Peyer's patch (tissue), 4 donors: ENCODE results near the gene RORC. TPM values are rescaled to one million over a fixed set of nuclear protein-coding genes. Genes with fewer than 3 reads are reported as not detected.

Experiments used
- DNase-seq, 3 donors: peaks; one replicate each; pipeline ENCODE4 v3.0.0-alpha.2; 2017 to 2019
- H3K27ac ChIP-seq, 4 donors: fragments of 200-600 bp; sonication (generic); one replicate each; pipeline ENCODE4 v1.5.1; 2016 to 2019
- H3K27me3 ChIP-seq, 2 donors: fragments of 200-600 bp; sonication (generic); one replicate each; pipeline ENCODE4 v1.5.1; 2019
- H3K36me3 ChIP-seq, 3 donors: fragments of 200-600 bp; sonication (generic); one replicate each; pipeline ENCODE4 v1.5.1; 2016 to 2019
- H3K4me1 ChIP-seq, 4 donors: fragments of 200-600 bp; sonication (generic); one replicate each; pipeline ENCODE4 v1.5.1; 2016 to 2019
- H3K4me3 ChIP-seq, 4 donors: fragments of 200-600 bp; sonication (generic); 1 replicate in 3 of 4; 2 replicates in 1 of 4; pipeline ENCODE4 v1.5.1; 2016 to 2019; ENCODE audit warnings: mild to moderate bottlenecking in 1 of 4
- H3K9me3 ChIP-seq, 4 donors: fragments of 200-600 bp; sonication (generic); one replicate each; pipeline ENCODE4 v1.5.1; 2016 to 2019; ENCODE audit warnings: mild to moderate bottlenecking in 1 of 4
- POLR2A ChIP-seq, 2 donors: fragments of 450-650 bp; IDR thresholded peaks; one replicate each; pipeline ENCODE4 v1.5.1; 2017; ENCODE audit warnings: antibody characterized with exemption in 2 of 2, mild to moderate bottlenecking in 2 of 2, moderate library complexity in 2 of 2
- total RNA-seq, 4 donors: library from RNA; depleted of rRNA; stranded (reverse); fragments of >200 nt; gene quantifications; one replicate each; pipeline ENCODE4 v1.1.0, GENCODE V29; 2016
- TF ChIP-seq, protein P1 (sequence below), 6 experiments: fragments of 450-650 bp in 4 of 6; fragments of 200-600 bp in 2 of 6; sonication (generic) in 1 of 6; IDR thresholded peaks; one replicate each; pipeline ENCODE4 v1.5.1; 2017 to 2019; ENCODE audit warnings: antibody characterized with exemption in 6 of 6, mild to moderate bottlenecking in 3 of 6, moderate library complexity in 1 of 6

The RORC gene
- total RNA-seq, 4 donors from 2014 or later = 10.7 to 70.1 (median 46.0) TPM

DNA sequence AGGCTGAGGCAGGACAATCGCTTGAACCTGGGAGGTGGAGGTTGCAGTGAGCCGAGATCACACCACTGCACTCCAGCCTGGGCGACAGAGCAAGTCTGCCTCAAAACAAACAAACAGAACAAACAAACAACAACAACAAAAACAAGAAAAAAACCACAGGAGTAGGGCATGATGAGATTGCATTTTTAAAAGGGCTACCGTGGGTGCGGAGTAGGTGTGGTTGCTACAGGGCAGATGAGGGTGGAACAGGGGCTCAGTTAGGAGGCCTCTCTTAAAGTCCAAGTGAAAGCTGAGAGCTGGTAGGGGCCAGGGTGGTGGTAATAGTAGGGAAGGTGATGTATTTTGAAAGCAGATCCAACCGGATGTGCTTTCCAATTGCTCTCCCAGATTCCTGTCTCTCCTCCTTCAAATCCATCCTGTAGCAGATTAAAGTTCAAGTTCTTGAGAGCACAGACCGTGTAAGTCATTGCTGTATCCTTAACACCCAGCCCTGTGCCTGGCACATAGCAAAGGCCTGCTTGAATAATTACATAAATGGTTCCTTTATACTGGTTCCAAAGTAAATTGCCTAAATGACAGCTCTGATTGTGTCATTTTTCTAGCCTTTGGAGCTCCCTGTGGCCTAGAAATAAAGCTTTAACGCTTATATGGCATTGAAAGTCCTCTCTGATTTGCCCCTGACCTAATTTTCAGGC is 22.2 kb downstream of the RORC start:
- no peaks in the 10 kb centered on the region for H3K9me3 ChIP-seq
- H3K27me3 ChIP-seq = no peaks in the 10 kb centered on the region
- TF ChIP-seq, protein P1, sequence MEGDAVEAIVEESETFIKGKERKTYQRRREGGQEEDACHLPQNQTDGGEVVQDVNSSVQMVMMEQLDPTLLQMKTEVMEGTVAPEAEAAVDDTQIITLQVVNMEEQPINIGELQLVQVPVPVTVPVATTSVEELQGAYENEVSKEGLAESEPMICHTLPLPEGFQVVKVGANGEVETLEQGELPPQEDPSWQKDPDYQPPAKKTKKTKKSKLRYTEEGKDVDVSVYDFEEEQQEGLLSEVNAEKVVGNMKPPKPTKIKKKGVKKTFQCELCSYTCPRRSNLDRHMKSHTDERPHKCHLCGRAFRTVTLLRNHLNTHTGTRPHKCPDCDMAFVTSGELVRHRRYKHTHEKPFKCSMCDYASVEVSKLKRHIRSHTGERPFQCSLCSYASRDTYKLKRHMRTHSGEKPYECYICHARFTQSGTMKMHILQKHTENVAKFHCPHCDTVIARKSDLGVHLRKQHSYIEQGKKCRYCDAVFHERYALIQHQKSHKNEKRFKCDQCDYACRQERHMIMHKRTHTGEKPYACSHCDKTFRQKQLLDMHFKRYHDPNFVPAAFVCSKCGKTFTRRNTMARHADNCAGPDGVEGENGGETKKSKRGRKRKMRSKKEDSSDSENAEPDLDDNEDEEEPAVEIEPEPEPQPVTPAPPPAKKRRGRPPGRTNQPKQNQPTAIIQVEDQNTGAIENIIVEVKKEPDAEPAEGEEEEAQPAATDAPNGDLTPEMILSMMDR (IDR thresholded peaks at IDR 0.05) = no peak
- TF ChIP-seq POLR2A (IDR thresholded peaks at IDR 0.05) = no peak
- no peak overlapping the region for H3K27ac ChIP-seq
- no peak overlapping the region for H3K4me3 ChIP-seq
- peak in 1 of 3 donors; percentile 10 for DNase-seq
- peaks cover 0 to 17% (median 0%) of the 10 kb centered on the region in 3 donors for H3K36me3 ChIP-seq
- no peaks in the 10 kb centered on the region for H3K4me1 ChIP-seq

DNA sequence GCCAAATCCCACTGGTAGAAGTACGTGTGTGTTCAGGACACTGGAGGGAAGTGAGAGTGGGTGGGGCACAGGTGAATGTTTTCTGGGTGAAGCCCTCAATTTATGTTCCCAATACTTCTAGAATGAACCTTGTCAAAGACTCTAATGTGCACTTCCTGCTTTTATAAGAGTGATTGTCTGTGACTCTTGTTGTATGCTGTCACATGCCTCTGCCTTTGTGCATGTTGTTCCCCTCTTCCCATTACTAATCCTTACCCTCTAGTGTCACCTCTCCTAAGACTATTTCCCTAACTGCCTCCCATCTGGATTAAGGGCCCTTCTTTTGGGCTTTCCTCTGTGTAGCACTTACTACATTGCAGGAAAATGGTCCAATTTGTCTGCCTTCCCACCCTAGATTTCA is 23.8 kb downstream of the RORC start:
- no peaks in the 10 kb centered on the region for H3K9me3 ChIP-seq
- no peak overlapping the region for H3K4me3 ChIP-seq
- peaks cover 0 to 10% (median 0%) of the 10 kb centered on the region in 3 donors for H3K36me3 ChIP-seq
- H3K27ac ChIP-seq = no peak overlapping the region
- TF ChIP-seq, protein P1 (IDR thresholded peaks at IDR 0.05) = no peak
- no peak for TF ChIP-seq POLR2A (IDR thresholded peaks at IDR 0.05)
- H3K27me3 ChIP-seq = no peaks in the 10 kb centered on the region
- no peak for DNase-seq
- no peaks in the 10 kb centered on the region for H3K4me1 ChIP-seq

DNA sequence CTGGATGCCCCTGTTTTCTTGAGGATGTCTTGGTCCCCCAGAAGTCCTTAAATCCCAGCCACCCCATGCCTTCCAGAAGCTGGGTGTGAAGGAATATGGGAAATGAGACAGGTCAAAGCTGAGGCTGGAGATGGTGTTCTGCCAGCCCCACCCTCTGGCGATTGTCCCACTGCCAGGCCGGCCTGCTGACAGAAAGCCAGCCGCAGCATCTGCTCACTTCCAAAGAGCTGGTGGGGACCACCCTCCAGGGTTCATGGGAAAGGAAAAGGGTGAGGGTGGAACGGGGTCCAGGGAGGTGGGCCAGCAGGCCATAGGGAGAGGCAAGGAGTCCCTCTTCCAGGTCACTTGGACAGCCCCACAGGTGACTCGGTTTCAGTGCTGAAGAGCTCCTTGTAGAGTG is 24.5 kb downstream of the RORC start:
- no peaks in the 10 kb centered on the region for H3K4me1 ChIP-seq
- TF ChIP-seq POLR2A (IDR thresholded peaks at IDR 0.05) = no peak
- TF ChIP-seq, protein P1 (IDR thresholded peaks at IDR 0.05) = no peak
- no peak overlapping the region for H3K4me3 ChIP-seq
- H3K36me3 ChIP-seq = peaks cover 0 to 10% (median 0%) of the 10 kb centered on the region in 3 donors
- peak in 1 of 3 donors; percentile 37 for DNase-seq
- H3K27ac ChIP-seq = no peak overlapping the region
- H3K9me3 ChIP-seq = no peaks in the 10 kb centered on the region
- H3K27me3 ChIP-seq = no peaks in the 10 kb centered on the region

DNA sequence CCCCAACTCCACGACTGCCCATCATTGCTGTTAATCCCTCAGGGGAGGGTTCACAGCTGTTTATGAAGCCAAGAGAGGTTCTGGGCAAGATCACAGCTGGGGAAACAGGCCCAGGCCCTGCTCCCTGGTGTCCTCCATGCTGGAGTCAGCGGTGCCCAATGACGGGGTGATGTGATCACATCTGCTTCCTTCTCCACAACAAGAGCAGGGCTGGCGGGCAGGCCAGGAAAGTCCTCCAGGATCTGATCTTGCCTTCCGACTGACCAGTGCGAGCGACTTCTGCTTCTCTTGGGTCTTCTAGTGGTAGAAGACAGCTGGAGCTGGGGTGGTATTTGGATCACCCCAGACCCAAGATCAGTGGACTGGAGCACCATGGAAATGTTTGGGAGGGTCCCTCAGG is 25.4 kb downstream of the RORC start:
- peak in 1 of 3 donors; percentile 36 for DNase-seq
- Histone ChIP-seq H3K9me3 (no peaks in the 10 kb centered on the region), H3K4me1 (no peaks in the 10 kb centered on the region), H3K36me3 (peaks cover 0 to 10% (median 0%) of the 10 kb centered on the region in 3 donors), H3K27me3 (no peaks in the 10 kb centered on the region), H3K27ac (no peak overlapping the region), H3K4me3 (no peak overlapping the region)
- TF ChIP-seq, protein P1 (IDR thresholded peaks at IDR 0.05) = no peak
- no peak for TF ChIP-seq POLR2A (IDR thresholded peaks at IDR 0.05)

DNA sequence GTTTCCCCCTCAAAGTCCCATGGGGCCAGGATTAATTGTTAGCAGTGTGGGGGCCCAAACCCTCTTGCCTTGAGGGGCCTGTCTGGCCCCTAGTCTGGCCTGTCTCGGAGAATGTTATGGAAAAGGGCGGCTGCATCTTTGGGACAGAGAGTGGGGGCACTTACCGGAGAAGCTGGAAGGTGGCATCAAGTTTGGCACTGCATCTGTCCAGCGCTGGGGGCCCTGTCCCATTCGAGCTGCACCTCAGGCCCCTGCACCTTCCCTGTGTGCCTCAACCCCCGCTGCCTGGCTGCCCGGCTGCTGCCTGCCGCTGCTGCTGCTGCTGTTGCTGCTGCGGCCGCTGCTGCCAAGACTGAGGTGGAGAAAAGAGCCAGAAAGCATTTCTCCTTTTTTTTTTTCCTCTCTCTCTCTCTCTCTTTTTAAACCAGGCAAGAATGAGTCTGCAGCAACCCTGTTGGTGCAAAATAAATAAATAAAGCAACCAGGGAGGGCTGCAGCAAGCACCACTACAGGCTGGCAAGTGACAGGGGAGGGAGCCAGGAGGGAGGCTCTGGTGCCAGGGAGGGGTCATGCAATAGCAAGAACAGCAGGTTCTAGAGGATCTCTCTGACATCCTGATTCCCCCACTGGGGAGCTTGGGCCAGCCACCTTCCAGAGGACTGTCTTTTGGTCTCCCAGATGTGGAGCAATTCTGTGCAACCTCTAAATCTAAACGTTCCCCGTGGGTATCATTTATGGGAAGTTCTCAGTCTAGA is 26.4 kb downstream of the RORC start, which contains the start of gene LINGO4:
LINGO4 (minus strand) TSS at position 354 of the 755 bp plus-strand sequence. CDS start 2,715 bp downstream, outside the sequence.
- no peaks in the 10 kb centered on the region for H3K4me1 ChIP-seq
- TF ChIP-seq, protein P1 (IDR thresholded peaks at IDR 0.05) = no peak
- no peak for TF ChIP-seq POLR2A (IDR thresholded peaks at IDR 0.05)
- peak in 1 of 3 donors; percentile 34 for DNase-seq
- no peak within 1 kb of the TSS for H3K27ac ChIP-seq
- no peaks in the 10 kb centered on the region for H3K9me3 ChIP-seq
- H3K27me3 ChIP-seq = no peaks in the 10 kb centered on the region
- no peak within 1 kb of the TSS for H3K4me3 ChIP-seq
- peaks cover 0 to 10% (median 0%) of the 10 kb centered on the region in 3 donors for H3K36me3 ChIP-seq
